Tibial nerve (tissue), 4 donors: ENCODE measurements around the gene POLR2B. TPM values are rescaled to one million over a fixed set of nuclear protein-coding genes. Genes with fewer than 3 reads are reported as not detected.

Experiments used
- DNase-seq, 2 donors: peaks; one replicate each; pipeline ENCODE4 v3.0.0-alpha.2; 2019; ENCODE audit warnings: low spot score in 2 of 2
- H3K27ac ChIP-seq, 4 donors: fragments of 200-600 bp; sonication (generic) in 3 of 4; one replicate each; pipeline ENCODE4 v1.5.1; 2017 to 2019; ENCODE audit warnings: mild to moderate bottlenecking in 1 of 4
- H3K27me3 ChIP-seq, 2 donors: fragments of 200-600 bp; sonication (generic) in 1 of 2; one replicate each; pipeline versions ENCODE4 v1.5.1 to v1.6.0; 2017 to 2019
- H3K36me3 ChIP-seq, 3 donors: fragments of 200-600 bp; sonication (generic); one replicate each; pipeline ENCODE4 v1.5.1; 2018 to 2019
- H3K4me1 ChIP-seq, 4 donors: fragments of 200-600 bp; sonication (generic) in 3 of 4; one replicate each; pipeline ENCODE4 v1.5.1; 2017 to 2019
- H3K4me3 ChIP-seq, 4 donors: fragments of 200-600 bp; sonication (generic) in 3 of 4; one replicate each; pipeline ENCODE4 v1.5.1; 2017 to 2019; ENCODE audit warnings: mild to moderate bottlenecking in 1 of 4, moderate library complexity in 1 of 4
- H3K9me3 ChIP-seq, 4 donors: fragments of 200-600 bp; sonication (generic) in 3 of 4; one replicate each; pipeline ENCODE4 v1.5.1; 2017 to 2019
- CTCF ChIP-seq, 5 experiments: fragments of 200-600 bp in 3 of 5; fragments of 450-650 bp in 2 of 5; sonication (generic) in 3 of 5; IDR thresholded peaks; one replicate each; pipeline ENCODE4 v1.5.1; 2016 to 2019; ENCODE audit warnings: antibody characterized with exemption in 5 of 5, mild to moderate bottlenecking in 3 of 5, moderate library complexity in 2 of 5
- EP300 ChIP-seq, 2 donors: sonication (generic); formaldehyde crosslinking; IDR thresholded peaks; one replicate each; pipeline ENCODE4 v1.6.1; 2017; ENCODE audit warnings: antibody characterized with exemption in 2 of 2, mild to moderate bottlenecking in 1 of 2
- POLR2A ChIP-seq, 2 donors: fragments of 450-650 bp; IDR thresholded peaks; one replicate each; pipeline ENCODE4 v1.6.1; 2017; ENCODE audit warnings: antibody characterized with exemption in 2 of 2, mild to moderate bottlenecking in 2 of 2, moderate library complexity in 2 of 2
- WGBS, 2 donors: methylation state at CpG; one replicate each; pipeline ENCODE4 v1.1.5; 2018; 5-methylcytosine and 5-hydroxymethylcytosine counted together
- total RNA-seq, 4 donors: library from RNA; depleted of rRNA; stranded (reverse); fragments of >200 nt; gene quantifications; one replicate each; pipeline ENCODE4 v1.1.0, GENCODE V29; 2016

POLR2B gene
- total RNA-seq, 4 donors from 2014 or later: 42.8 to 84.9 (median 70.9) TPM

GRCh38 chr4:56940403-56940802 is 38.3 kb upstream of the POLR2B start:
- H3K27me3 ChIP-seq: no peaks in the 10 kb centered on the region
- no peak for DNase-seq

GRCh38 chr4:56940971-56941370 is 37.7 kb upstream of the POLR2B start:
- Histone ChIP-seq H3K36me3 (peaks cover 0 to 40% (median 0%) of the 10 kb centered on the region in 3 donors), H3K4me1 (no peaks in the 10 kb centered on the region), H3K27ac (no peak overlapping the region), H3K27me3 (no peaks in the 10 kb centered on the region), H3K4me3 (no peak overlapping the region), H3K9me3 (no peaks in the 10 kb centered on the region)
- no peak for TF ChIP-seq CTCF (IDR thresholded peaks at IDR 0.05)
- no peak for TF ChIP-seq EP300 (IDR thresholded peaks at IDR 0.05)
- no peak for TF ChIP-seq POLR2A (IDR thresholded peaks at IDR 0.05)
- no peak for DNase-seq

More at GRCh38 chr4:56940403-56940802, 38.3 kb upstream of the POLR2B start:
- TF ChIP-seq CTCF (IDR thresholded peaks at IDR 0.05): no peak
- TF ChIP-seq EP300 (IDR thresholded peaks at IDR 0.05): no peak
- no peak for TF ChIP-seq POLR2A (IDR thresholded peaks at IDR 0.05)
- WGBS, 2 donors: 95 to 96% methylated on average over 12 of the region's 12 CpGs
- no peak overlapping the region for H3K27ac ChIP-seq
- peaks cover 0 to 40% (median 0%) of the 10 kb centered on the region in 3 donors for H3K36me3 ChIP-seq
- no peak overlapping the region for H3K4me3 ChIP-seq
- no peaks in the 10 kb centered on the region for H3K9me3 ChIP-seq
- no peaks in the 10 kb centered on the region for H3K4me1 ChIP-seq

DNA sequence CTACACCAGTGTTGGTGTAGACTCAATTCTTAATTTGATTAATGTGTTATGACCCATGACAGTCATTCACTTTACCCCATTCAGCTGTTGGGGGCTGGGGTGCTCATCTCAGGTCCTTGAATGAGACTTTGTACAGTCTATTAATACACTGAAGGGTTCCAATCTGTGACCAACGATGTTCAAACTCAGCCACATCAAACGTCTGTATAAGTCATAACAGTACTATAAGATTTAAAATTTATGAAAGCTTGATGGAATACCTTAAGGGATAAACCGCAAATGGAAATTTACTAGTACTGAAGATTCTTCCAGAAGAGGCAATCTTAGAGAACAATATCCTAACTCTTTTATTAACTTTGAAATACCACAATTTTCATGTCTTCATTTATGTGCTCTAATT is 37.3 kb upstream of the POLR2B start:
- 68 to 70% methylated on average over 3 of the region's 3 CpGs for WGBS, 2 donors
- peaks cover 0 to 35% (median 0%) of the 10 kb centered on the region in 3 donors for H3K36me3 ChIP-seq
- H3K4me3 ChIP-seq: no peak overlapping the region
- no peak for DNase-seq
- no peak overlapping the region for H3K27ac ChIP-seq
- H3K27me3 ChIP-seq: no peaks in the 10 kb centered on the region
- TF ChIP-seq CTCF (IDR thresholded peaks at IDR 0.05): no peak
- TF ChIP-seq POLR2A (IDR thresholded peaks at IDR 0.05): no peak
- no peaks in the 10 kb centered on the region for H3K9me3 ChIP-seq
- no peaks in the 10 kb centered on the region for H3K4me1 ChIP-seq

DNA sequence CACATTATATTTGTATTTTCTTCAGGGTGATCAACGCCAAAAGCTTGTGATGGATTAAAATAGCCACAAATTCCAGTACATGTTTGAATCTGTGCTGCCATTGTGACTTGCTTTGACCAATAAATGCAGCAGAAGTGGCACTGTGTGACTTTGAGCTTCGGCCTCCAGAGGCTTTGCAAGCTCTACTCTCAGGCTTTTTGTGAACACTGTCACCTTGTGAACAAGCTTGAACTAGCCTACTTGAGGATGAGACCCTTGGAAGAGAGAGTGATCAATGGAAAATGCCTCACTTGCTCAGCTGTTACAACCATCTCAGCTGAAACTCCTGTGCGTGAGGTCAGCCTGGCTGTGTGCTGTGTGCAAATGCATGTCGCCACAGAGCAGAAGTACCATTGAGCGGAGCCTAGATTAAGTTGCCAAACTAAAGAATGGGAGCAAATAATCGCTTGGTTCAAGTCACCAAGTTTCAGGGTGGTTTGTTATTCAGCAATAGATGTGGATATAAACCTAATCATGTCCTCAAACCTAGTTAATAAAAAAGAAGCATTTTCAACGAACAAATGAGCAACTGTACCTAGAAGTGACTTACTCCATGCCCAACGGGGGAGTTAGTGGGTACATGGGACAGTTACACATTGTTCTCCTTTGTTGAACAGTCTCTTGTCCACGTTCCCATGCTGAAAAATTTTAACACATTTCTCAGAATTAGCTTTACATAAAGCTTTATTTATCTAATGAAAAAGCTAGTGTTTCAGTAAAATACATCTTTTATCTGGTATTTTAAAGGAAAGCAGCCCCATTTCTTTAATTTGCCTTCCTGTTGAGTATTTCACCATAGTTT is 24.8 kb upstream of the POLR2B start:
- Histone ChIP-seq H3K27me3 (no peaks in the 10 kb centered on the region), H3K27ac (peak overlapping the region in 2 of 4 donors; percentile 17 to 42), H3K9me3 (no peaks in the 10 kb centered on the region), H3K4me3 (no peak overlapping the region), H3K4me1 (peaks cover 0 to 12% (median 2%) of the 10 kb centered on the region in 4 donors), H3K36me3 (no peaks in the 10 kb centered on the region)
- no peak for TF ChIP-seq EP300 (IDR thresholded peaks at IDR 0.05)
- TF ChIP-seq CTCF (IDR thresholded peaks at IDR 0.05): no peak
- no peak for TF ChIP-seq POLR2A (IDR thresholded peaks at IDR 0.05)
- no peak for DNase-seq
- WGBS, 2 donors: 65 to 68% methylated on average over 9 of the region's 9 CpGs

DNA sequence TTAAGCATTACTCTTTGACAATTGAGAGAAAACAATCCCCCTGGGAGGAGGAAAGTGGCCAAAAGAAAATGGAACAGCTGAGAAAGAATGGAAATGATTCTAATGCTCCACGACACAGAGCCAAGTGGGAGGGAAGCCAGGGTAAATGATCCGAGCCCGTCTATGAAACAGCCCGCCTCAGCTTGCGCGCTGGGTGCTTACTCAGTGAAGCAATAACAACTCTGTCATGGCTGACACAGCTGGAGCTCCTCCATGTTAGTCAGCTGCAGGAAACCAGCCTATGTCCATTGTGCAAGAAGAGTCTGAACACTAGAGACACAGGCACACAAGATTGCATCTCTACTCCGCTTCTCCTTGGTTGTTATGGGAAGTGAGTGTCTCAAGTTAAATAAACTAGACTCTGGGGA is 20.6 kb upstream of the POLR2B start:
- Histone ChIP-seq H3K27ac (peak overlapping the region in 2 of 4 donors; percentile 21 to 56), H3K36me3 (peaks cover 0 to 29% (median 0%) of the 10 kb centered on the region in 3 donors), H3K4me1 (peaks cover 0 to 15% (median 2%) of the 10 kb centered on the region in 4 donors), H3K27me3 (no peaks in the 10 kb centered on the region), H3K4me3 (peak overlapping the region in 1 of 4 donors; percentile 2), H3K9me3 (no peaks in the 10 kb centered on the region)
- WGBS, 2 donors: 7 to 22% methylated on average over 7 of the region's 7 CpGs
- TF ChIP-seq CTCF (IDR thresholded peaks at IDR 0.05) (no peak), POLR2A (IDR thresholded peaks at IDR 0.05) (no peak), EP300 (IDR thresholded peaks at IDR 0.05) (peak in 1 of 2 donors; percentile 79)
- DNase-seq: peak; percentile 83 to 87
